Cardiac fibroblast (primary cell): Measurements from ENCODE around the gene OGFOD1.

ENCODE experiments used
- DNase-seq, 2 donors: peaks; one replicate each; pipeline versions ENCODE4 v3.0.0 to v3.0.0-alpha.2; 2010; ENCODE audit warnings: low read depth in 2 of 2
- H3K4me3 ChIP-seq, 2 donors: replicated peaks in 1 of 2; 1 replicate in 1 of 2; 2 replicates in 1 of 2; pipeline ENCODE4 v1.5.1; 2011; ENCODE audit warnings: low read depth in 2 of 2, low read length in 2 of 2, mild to moderate bottlenecking in 2 of 2, moderate library complexity in 1 of 2
- CTCF ChIP-seq: IDR thresholded peaks from one replicate; pipeline ENCODE4 v1.5.1; 2011; ENCODE audit warnings: low read depth, mild to moderate bottlenecking, low read length, inconsistent platforms

OGFOD1 gene

DNA sequence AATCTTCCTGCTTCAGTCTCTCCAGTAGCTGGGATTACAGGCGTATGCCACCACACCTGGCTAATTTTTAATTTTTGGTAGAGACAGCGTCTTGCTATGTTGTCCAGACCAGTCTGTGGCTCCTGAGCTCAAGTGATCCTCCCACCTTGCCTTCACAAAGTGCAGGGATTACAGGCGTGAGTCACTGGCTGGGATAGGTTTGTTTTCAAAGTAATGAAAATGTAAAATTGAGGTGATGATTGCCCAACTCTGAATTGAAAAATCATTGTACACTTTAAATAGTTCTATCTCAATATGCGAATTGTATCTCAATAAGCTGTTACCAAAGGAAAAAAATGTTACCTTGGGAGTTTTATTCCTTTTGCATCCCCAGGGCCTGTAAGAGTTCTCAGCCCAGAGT, 24.8 kb upstream of the OGFOD1 start:
- no peak overlapping the region for H3K4me3 ChIP-seq
- no peak for DNase-seq
- TF ChIP-seq CTCF: no peak

- no peak for TF ChIP-seq CTCF
- DNase-seq: no peak
- H3K4me3 ChIP-seq: no peak overlapping the region
Measured at GRCh38 chr16:56428091-56428490, 23.3 kb upstream of the OGFOD1 start.

GRCh38 chr16:56436258-56436657, 15.1 kb upstream of the OGFOD1 start:
- DNase-seq: no peak
- no peak overlapping the region for H3K4me3 ChIP-seq
- TF ChIP-seq CTCF: no peak

- H3K4me3 ChIP-seq: no peak overlapping the region
- no peak for DNase-seq
- TF ChIP-seq CTCF: no peak
Measured at GRCh38 chr16:56438038-56438437, 13.3 kb upstream of the OGFOD1 start.

- no peak overlapping the region for H3K4me3 ChIP-seq
- no peak for TF ChIP-seq CTCF
- no peak for DNase-seq
Measured at GRCh38 chr16:56447286-56447685, 4.1 kb upstream of the OGFOD1 start.

GRCh38 chr16:56448005-56448404, 3.3 kb upstream of the OGFOD1 start:
- H3K4me3 ChIP-seq: no peak overlapping the region
- no peak for TF ChIP-seq CTCF
- DNase-seq: no peak

DNA sequence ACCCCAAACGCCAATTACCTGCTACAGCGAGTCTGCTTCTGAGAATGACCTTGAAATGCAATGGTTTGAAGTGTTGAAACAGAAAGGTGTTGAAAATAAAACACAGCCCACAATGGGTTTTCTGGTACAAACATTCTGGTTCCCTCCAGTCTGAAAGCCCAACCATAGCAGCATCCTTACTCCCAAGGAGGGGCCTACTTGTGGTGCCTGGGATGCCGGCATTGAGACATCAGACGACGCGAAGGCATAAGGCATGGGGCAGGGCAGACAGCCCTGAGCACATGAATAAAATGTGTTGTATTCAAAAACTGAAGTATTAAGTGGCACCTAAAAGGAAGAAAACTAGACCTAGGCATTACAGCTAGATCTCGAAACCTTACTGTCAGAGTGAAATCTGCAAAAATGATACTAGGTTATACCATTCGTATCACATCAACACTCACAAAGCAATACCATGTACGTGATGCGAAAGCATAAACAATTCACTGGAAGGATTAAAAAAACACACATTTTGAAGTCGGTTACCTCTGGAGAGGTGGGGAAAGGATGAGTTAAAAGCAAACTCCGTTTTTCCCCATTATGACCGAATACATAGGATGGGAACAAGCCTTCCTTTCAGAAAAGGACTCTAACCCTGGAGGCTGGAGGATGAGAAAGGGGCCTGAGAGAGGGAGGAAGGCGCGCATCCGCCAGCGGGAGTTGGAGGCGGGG, 924 bp upstream of the OGFOD1 start:
- DNase-seq: peak; percentile 11 to 15
- TF ChIP-seq CTCF: no peak
- peak overlapping the region; percentile 92 to 95 for H3K4me3 ChIP-seq
